GM08714 (cell line): ENCODE data around the gene DNAAF2.

Experiments used
- H3K4me3 ChIP-seq: fragments of 200-500 bp; sonication (Bioruptor generic); 2 replicates; pipeline ENCODE4 v1.5.1; 2014; ENCODE audit warnings: mild to moderate bottlenecking, low read length, inconsistent platforms
- ZNF274 ChIP-seq: IDR thresholded peaks from 2 replicates; pipeline ENCODE4 v1.6.1; 2012; ENCODE audit warnings: mild to moderate bottlenecking, low read depth, low read length

The DNAAF2 gene

GRCh38 chr14:49633640-49634546 lies 1.2 kb downstream of the DNAAF2 start:
- H3K4me3 ChIP-seq = peak overlapping the region; percentile 80
- no peak for TF ChIP-seq ZNF274

- H3K4me3 ChIP-seq = peak overlapping the region; percentile 66
- TF ChIP-seq ZNF274 = no peak
Observed at GRCh38 chr14:49623941-49624839, 10.9 kb downstream of the DNAAF2 start.

GRCh38 chr14:49623387-49623786 lies 11.7 kb downstream of the DNAAF2 start:
- peak overlapping the region; percentile 66 for H3K4me3 ChIP-seq
- no peak for TF ChIP-seq ZNF274

- peak overlapping the region; percentile 66 for H3K4me3 ChIP-seq
- TF ChIP-seq ZNF274 = no peak
Observed at GRCh38 chr14:49622022-49622607, 12.9 kb downstream of the DNAAF2 start.

GRCh38 chr14:49621114-49621881 lies 13.7 kb downstream of the DNAAF2 start:
- H3K4me3 ChIP-seq = peak overlapping the region; percentile 66
- no peak for TF ChIP-seq ZNF274

GRCh38 chr14:49620182-49621113 lies 14.6 kb downstream of the DNAAF2 start, which contains the start of the genes MGAT2 and RPL36AL:
MGAT2 (plus strand) TSS chr14:49620799; CDS start chr14:49621269, 470 bp downstream.
RPL36AL (minus strand) TSS chr14:49620626; CDS start chr14:49619104, 1,522 bp downstream.
- peak within 1 kb of the TSS; percentile 72 for H3K4me3 ChIP-seq
- no peak for TF ChIP-seq ZNF274

GRCh38 chr14:49619730-49620129 lies 15.3 kb downstream of the DNAAF2 start:
- no peak for TF ChIP-seq ZNF274
- H3K4me3 ChIP-seq = peak overlapping the region; percentile 72

GRCh38 chr14:49619273-49619672 lies 15.8 kb downstream of the DNAAF2 start:
- peak overlapping the region; percentile 72 for H3K4me3 ChIP-seq

GRCh38 chr14:49617852-49618519 lies 17.1 kb downstream of the DNAAF2 start:
- no peak for TF ChIP-seq ZNF274

GRCh38 chr14:49615776-49616175 lies 19.3 kb downstream of the DNAAF2 start:
- TF ChIP-seq ZNF274 = no peak
- H3K4me3 ChIP-seq = no peak overlapping the region

More at GRCh38 chr14:49617852-49618519, 17.1 kb downstream of the DNAAF2 start:
- H3K4me3 ChIP-seq = no peak overlapping the region

GRCh38 chr14:49614196-49614595 lies 20.8 kb downstream of the DNAAF2 start:
- TF ChIP-seq ZNF274 = no peak
- no peak overlapping the region for H3K4me3 ChIP-seq

GRCh38 chr14:49612671-49613070 lies 22.4 kb downstream of the DNAAF2 start:
- no peak for TF ChIP-seq ZNF274
- H3K4me3 ChIP-seq = no peak overlapping the region
